Endothelial cell of umbilical vein (primary cell): ENCODE measurements around the gene CCDC180. TPM values are rescaled to one million over a fixed set of nuclear protein-coding genes. Genes with fewer than 3 reads are reported as not detected.

ENCODE experiments used
- BruUV-seq: library from RNA; stranded (reverse); fragments of 400-500 nt; replicated peaks from 2 replicates; lab custom pipeline; 2021; lab: Mats Ljungman, UMichigan
- CTCF ChIA-PET: fragments of 300-600, 350-600 bp; sonication (Branson Sonifier 250); formaldehyde crosslinking; loops from one replicate; lab custom pipeline; 2021; ENCODE audit warnings: antibody characterized with exemption, inconsistent platforms; lab: Charles Lee
- POLR2A ChIA-PET: fragments of 300-600, 350-600 bp; sonication (Branson Sonifier 250); formaldehyde crosslinking; loops from one replicate; lab custom pipeline; 2021; ENCODE audit warnings: antibody characterized with exemption, inconsistent platforms; lab: Charles Lee
- DNase-seq: peaks from one replicate; pipeline ENCODE4 v3.0.0-alpha.2; 2011; ENCODE audit warnings: low read depth, low spot score
- FAIRE-seq: peaks from 2 replicates; lab custom pipeline; 2011; peaks lifted over from hg19 to GRCh38; lab: Jason Lieb, UNC
- H2AFZ ChIP-seq: 2 replicates; pipeline ENCODE4 v1.6.0; 2012; ENCODE audit warnings: low read depth, low read length, control low read depth, inconsistent platforms
- H3K27ac ChIP-seq: 2 replicates; pipeline ENCODE4 v1.5.1; 2011; ENCODE audit warnings: low read depth, mild to moderate bottlenecking, control low read depth, low read length, moderate library complexity; ENCODE audit not compliant: insufficient read depth
- H3K27me3 ChIP-seq, 2 experiments: 2 replicates each; pipeline versions ENCODE4 v1.6.0 to v1.6.1; 2011; ENCODE audit warnings: low read length in 2 of 2, mixed read lengths in 1 of 2; ENCODE audit not compliant: control insufficient read depth in 2 of 2, insufficient read depth in 2 of 2
- H3K36me3 ChIP-seq, 2 experiments: 2 replicates in 1 of 2; 3 replicates in 1 of 2; pipeline ENCODE4 v1.5.1; 2011; ENCODE audit warnings: low read length in 2 of 2, mild to moderate bottlenecking in 1 of 2, moderate library complexity in 1 of 2; ENCODE audit not compliant: control insufficient read depth in 2 of 2, insufficient read depth in 2 of 2; ENCODE audit errors: extremely low read depth in 1 of 2
- H3K4me1 ChIP-seq: 3 replicates; pipeline ENCODE4 v1.5.1; 2011; ENCODE audit warnings: mild to moderate bottlenecking, low read length; ENCODE audit not compliant: control insufficient read depth, insufficient read depth; ENCODE audit errors: extremely low read depth
- H3K4me2 ChIP-seq: 2 replicates; pipeline ENCODE4 v1.6.1; 2011; ENCODE audit warnings: low read length, control low read depth, mixed read lengths; ENCODE audit not compliant: insufficient read depth
- H3K4me3 ChIP-seq, 3 experiments: fragments of 200-600 bp in 1 of 3; sonication (generic), shearing (Covaris generic) in 1 of 3; replicated peaks in 1 of 3; 2 replicates each; pipeline ENCODE4 v1.5.1; 2011 to 2016; ENCODE audit warnings: control low read depth in 3 of 3, low read length in 3 of 3, mild to moderate bottlenecking in 2 of 3, inconsistent platforms in 1 of 3, low read depth in 1 of 3, moderate library complexity in 1 of 3; ENCODE audit not compliant: insufficient read depth in 1 of 3
- H3K79me2 ChIP-seq: 2 replicates; pipeline ENCODE4 v1.6.0; 2012; ENCODE audit warnings: low read length, inconsistent platforms; ENCODE audit not compliant: control insufficient read depth, insufficient read depth
- H3K9ac ChIP-seq: replicated peaks from 2 replicates; pipeline ENCODE3; 2011; ENCODE audit warnings: low read length, control low read depth; ENCODE audit not compliant: insufficient read depth; ENCODE audit errors: extremely low read depth
- H3K9me1 ChIP-seq: replicated peaks from 3 replicates; pipeline ENCODE4 v1.6.0; 2011; ENCODE audit warnings: mild to moderate bottlenecking, low read length; ENCODE audit not compliant: control insufficient read depth, insufficient read depth; ENCODE audit errors: extremely low read depth
- H3K9me3 ChIP-seq: replicated peaks from 2 replicates; pipeline ENCODE4 v1.5.1; 2012; ENCODE audit warnings: low read length, inconsistent platforms; ENCODE audit not compliant: control insufficient read depth, insufficient read depth
- H4K20me1 ChIP-seq: replicated peaks from 2 replicates; pipeline ENCODE3; 2011; ENCODE audit warnings: mild to moderate bottlenecking, low read length; ENCODE audit not compliant: control insufficient read depth, insufficient read depth; ENCODE audit errors: extremely low read depth
- CTCF ChIP-seq, 2 donors: IDR thresholded peaks; 1 replicate in 1 of 2; 2 replicates in 1 of 2; pipeline ENCODE4 v1.5.1; 2011; ENCODE audit warnings: low read length in 2 of 2, mild to moderate bottlenecking in 2 of 2, moderate library complexity in 2 of 2, control low read depth in 1 of 2, inconsistent platforms in 1 of 2, low read depth in 1 of 2; ENCODE audit not compliant: insufficient read depth in 1 of 2; ENCODE audit errors: extremely low read depth in 1 of 2
- EZH2 ChIP-seq: IDR thresholded peaks from 2 replicates; pipeline ENCODE4 v1.6.1; 2012; ENCODE audit warnings: borderline replicate concordance, low read depth, mild to moderate bottlenecking, moderate library complexity, low read length, inconsistent platforms; ENCODE audit not compliant: severe bottlenecking
- FOS ChIP-seq: IDR thresholded peaks from 2 replicates; pipeline ENCODE4 v1.6.1; 2011; ENCODE audit warnings: mild to moderate bottlenecking, low read length, moderate library complexity, borderline replicate concordance; ENCODE audit not compliant: insufficient read depth
- GATA2 ChIP-seq: IDR thresholded peaks from 2 replicates; pipeline ENCODE4 v1.7.0; 2011; ENCODE audit warnings: low read depth, mild to moderate bottlenecking, moderate library complexity, mixed read lengths, low read length; ENCODE audit not compliant: insufficient read length, insufficient read depth
- JUN ChIP-seq: IDR thresholded peaks from 2 replicates; pipeline ENCODE4 v1.6.1; 2011; ENCODE audit warnings: borderline replicate concordance, low read depth; ENCODE audit not compliant: insufficient read length, insufficient read depth
- MAX ChIP-seq: IDR thresholded peaks from 2 replicates; pipeline ENCODE4 v1.6.1; 2011; ENCODE audit not compliant: insufficient read depth, insufficient read length
- MYC ChIP-seq: IDR thresholded peaks from one replicate; pipeline ENCODE4 v1.6.1; 2011; ENCODE audit warnings: mild to moderate bottlenecking, low read depth, low read length
- POLR2A ChIP-seq: IDR thresholded peaks from 2 replicates; pipeline ENCODE4 v1.6.1; 2012; ENCODE audit warnings: low read depth, mild to moderate bottlenecking, control low read depth, low read length
- POLR2AphosphoS5 ChIP-seq: IDR thresholded peaks from 2 replicates; pipeline ENCODE4 v1.6.1; 2012; ENCODE audit warnings: low read depth, mild to moderate bottlenecking, control low read depth, low read length, moderate library complexity; ENCODE audit not compliant: insufficient read depth
- dilution Hi-C: fragments of 300-500 bp; cut with MboI; formaldehyde crosslinking; loops from one replicate; pipeline ENCODE4 v1.15.0; 2019; ENCODE audit warnings: low sequenced_read_pairs; ENCODE audit not compliant: extremely low pct_ligation_motif_present
- intact Hi-C: fragments of 100-400 bp; cut with micrococcal nuclease; formaldehyde crosslinking; loops from one replicate; pipeline ENCODE4 v1.10.0; 2022
- polyA plus RNA-seq, 4 experiments: library from polyadenylated mRNA; depleted of rRNA in 3 of 4; stranded (reverse) in 3 of 4; unstranded in 1 of 4; fragments of >200 nt; gene quantifications; 2 replicates each; pipeline versions ENCODE4 v1.2.1 to v1.2.3, GENCODE V29; 2011 to 2012; ENCODE audit warnings: missing spikeins in 1 of 4
- total RNA-seq: library from RNA; stranded (reverse); gene quantifications from 2 replicates; pipeline ENCODE4 v1.2.3, GENCODE V29; 2021

Gene CCDC180
- total and polyA plus RNA-seq, 2 donors (not counting 3 experiments of a cell fraction or from before 2014, with no cell fraction given) = 0.30 to 2.5 TPM

DNA sequence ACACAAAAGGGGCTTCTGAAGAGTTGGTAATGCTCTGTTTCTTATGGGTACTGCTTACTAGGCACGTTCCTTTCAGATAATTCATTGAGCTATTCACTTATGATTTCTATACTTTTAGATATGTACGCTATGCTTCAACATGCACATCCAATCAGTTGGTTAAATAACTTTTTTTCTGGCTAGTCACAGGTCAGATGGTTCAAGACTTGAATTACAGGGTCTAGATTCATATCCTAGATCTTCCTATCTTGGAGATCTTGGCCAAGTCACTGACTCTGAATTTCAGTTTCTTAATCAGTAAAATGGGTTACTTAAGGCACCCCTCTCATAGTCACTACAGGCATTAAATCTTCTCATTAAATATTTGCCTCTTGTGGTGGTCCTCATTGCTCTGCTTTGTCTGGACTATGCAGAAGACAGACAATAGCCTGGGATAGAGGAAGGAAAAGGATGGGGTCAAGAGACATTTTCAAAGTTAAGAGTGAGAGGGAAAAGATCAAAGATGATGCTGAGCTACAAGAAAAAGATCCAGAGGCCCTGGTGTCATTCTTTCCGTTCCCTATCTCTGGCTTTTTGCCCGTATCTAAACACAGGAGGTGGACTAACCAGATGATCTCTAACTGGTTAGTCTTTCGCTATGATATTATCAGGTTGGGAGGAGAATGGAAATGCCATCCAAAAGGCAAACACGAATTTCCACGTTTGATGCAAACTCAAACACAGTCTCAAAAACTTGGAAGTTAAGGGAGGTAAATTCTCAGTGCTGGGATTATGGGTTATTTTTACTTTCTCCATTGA, 1.8 kb upstream of the CCDC180 start:
- BruUV-seq = no TSS peak
- dilution Hi-C loops (no loop called here), intact Hi-C loops (loop anchor here (5.0 kb wide), 1 partner anchor 68 kb away; no protein-coding TSS in a partner anchor)
- Histone ChIP-seq H3K79me2 (no peaks in the 10 kb centered on the region), H3K4me1 (peaks cover 7% of the 10 kb centered on the region), H3K27ac (no peak overlapping the region), H3K9me1 (no peaks in the 10 kb centered on the region), H3K4me2 (no peak overlapping the region), H2AFZ (no peak overlapping the region), H3K9ac (no peak overlapping the region), H3K9me3 (no peaks in the 10 kb centered on the region), H3K4me3 (no peak overlapping the region), H3K27me3 (peaks cover 16 to 24% of the 10 kb centered on the region in 2 experiments), H3K36me3 (no peaks in the 10 kb centered on the region), H4K20me1 (no peaks in the 10 kb centered on the region)
- no peak for FAIRE-seq
- ChIA-PET CTCF (interaction anchor here (0.6 kb wide), 1 partner anchor 27 kb away, joined by 3 read pairs; no protein-coding TSS in a partner anchor), POLR2A (no interaction called here)
- DNase-seq = no peak
- TF ChIP-seq JUN = no peak
- TF ChIP-seq EZH2 = no peak
- no peak for TF ChIP-seq GATA2
- TF ChIP-seq MAX = no peak
- TF ChIP-seq POLR2A = no peak
- TF ChIP-seq FOS = no peak
- TF ChIP-seq MYC = no peak
- no peak for TF ChIP-seq POLR2AphosphoS5
- no peak for TF ChIP-seq CTCF (IDR thresholded peaks at IDR 0.05; ENCODE audit: extremely low read depth in 1 of 2, insufficient read depth in 1 of 2, low read depth in 1 of 2, low read length in 2 of 2)
